T47D (cell line): ENCODE measurements around the gene LIPT2.
A peak's percentile ranks its signal among the peaks of the same experiment; 100 is the strongest.
"Not testable (repeated sequence)": the region's sequence is repeated elsewhere in the genome, so short reads cannot be mapped to it uniquely, and the experiment has no call there.

Source experiments
- DNase-seq, 2 experiments: peaks; one replicate each; pipeline versions ENCODE4 v3.0.0 to v3.0.0-alpha.2; 2011 to 2012; ENCODE audit warnings: low read depth in 1 of 2, low spot score in 1 of 2
- JUND ChIP-seq: IDR thresholded peaks from 2 replicates; pipeline ENCODE4 v1.6.1; 2012; ENCODE audit warnings: low read depth
- in situ Hi-C: cut with HindIII; loops from 2 replicates; pipeline ENCODE4 v1.10.0; 2016; ENCODE audit warnings: low sequenced_read_pairs, low pct_unique_long_range_greater_than_20kb

LIPT2 gene

DNA sequence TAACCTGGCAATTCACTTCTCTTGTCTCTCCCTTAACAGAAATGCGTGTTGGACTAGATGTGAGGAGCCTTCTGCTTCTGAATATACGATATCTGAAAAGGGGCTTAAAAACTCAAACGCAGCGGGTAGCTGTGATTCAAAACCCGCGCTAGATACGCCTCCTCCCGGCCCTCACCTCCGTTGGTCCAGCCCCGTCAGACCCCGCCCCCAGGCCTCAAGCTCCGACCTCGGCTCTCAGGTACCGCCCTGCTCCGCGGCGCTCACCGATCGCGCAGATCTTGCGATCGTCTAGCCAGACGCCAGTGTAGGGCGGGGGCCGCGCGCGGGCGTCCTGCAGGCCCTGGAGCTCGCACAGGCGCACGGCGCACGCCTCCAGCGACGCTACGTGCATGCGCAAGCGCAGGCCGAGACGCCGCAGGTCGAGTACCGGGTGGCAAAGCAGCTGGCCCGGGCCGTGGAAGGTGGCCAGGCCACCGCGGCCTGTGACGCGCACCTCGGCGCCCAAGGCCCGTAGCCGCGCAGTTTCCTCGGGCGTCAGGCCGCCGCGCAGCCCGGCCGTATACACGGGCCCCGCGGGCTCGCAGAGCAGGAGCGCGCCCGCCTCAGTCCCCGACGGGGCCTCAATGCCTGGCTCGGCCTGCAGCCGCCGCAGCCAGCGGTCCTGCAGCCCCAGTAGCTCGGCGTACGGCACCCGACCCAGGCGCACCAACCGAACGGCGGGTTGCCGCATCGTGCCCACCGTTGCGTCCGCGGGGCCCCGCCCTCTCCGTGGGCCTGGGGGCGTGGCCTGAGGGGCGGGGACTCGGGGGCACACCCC is at the start of gene LIPT2:
TSS of gene LIPT2 (minus strand) at position 751 of the 817 bp plus-strand sequence. CDS start at position 730, 21 bp downstream.
- in situ Hi-C loops: no loop called here
- TF ChIP-seq JUND: no peak

DNA sequence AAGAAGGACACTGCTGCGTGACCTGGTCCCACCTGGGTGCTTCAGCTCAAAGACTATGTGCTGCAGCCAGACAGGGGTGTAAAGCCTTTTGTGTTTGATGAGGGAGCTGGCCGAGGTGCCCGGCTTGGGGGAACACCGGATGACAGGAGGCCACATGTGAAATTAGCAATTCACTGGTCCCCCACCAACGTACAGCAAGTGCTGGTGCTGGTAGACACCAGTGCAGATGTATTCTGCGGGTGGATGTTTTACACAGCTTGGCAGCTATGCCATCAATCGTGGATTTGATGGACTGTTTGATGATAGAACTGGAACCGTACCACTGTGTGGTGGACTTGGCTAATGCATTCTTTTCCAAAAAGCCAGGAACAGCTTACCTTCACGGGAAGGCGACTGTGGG is 47.9 kb upstream of the LIPT2 start:
- no peak for DNase-seq
- TF ChIP-seq JUND: no peak
- in situ Hi-C loops: no loop called here

More for the DNA sequence above, at the start of gene LIPT2:
- DNase-seq: peak; percentile 89 to 99

- in situ Hi-C loops: no loop called here
- DNase-seq: no peak
These were observed 46.7 kb upstream of the LIPT2 start for GRCh38 chr11:74540270-74540669.

DNA sequence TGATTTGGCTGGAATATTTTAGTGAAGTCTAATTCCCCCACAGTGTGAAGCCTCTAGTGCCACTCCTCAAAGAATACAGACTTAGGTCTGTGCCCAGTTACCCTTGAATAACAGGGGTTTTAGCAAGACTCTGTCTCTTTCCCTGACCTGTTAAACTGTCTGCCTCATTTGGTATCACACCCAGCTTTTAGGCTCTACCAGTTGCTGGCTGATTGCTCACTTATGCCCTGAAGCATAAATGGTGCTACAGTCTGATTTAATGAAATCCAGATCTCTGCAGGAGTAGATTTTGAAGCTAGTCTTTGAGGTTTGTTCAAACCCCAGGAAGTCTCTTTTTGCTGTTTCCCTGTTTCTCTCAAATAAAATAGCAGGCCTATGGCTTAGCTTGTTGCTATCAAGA is 45.2 kb upstream of the LIPT2 start:
- in situ Hi-C loops: no loop called here
- no peak for TF ChIP-seq JUND
- no peak for DNase-seq

More at GRCh38 chr11:74540270-74540669, 46.7 kb upstream of the LIPT2 start:
- TF ChIP-seq JUND: no peak

DNA sequence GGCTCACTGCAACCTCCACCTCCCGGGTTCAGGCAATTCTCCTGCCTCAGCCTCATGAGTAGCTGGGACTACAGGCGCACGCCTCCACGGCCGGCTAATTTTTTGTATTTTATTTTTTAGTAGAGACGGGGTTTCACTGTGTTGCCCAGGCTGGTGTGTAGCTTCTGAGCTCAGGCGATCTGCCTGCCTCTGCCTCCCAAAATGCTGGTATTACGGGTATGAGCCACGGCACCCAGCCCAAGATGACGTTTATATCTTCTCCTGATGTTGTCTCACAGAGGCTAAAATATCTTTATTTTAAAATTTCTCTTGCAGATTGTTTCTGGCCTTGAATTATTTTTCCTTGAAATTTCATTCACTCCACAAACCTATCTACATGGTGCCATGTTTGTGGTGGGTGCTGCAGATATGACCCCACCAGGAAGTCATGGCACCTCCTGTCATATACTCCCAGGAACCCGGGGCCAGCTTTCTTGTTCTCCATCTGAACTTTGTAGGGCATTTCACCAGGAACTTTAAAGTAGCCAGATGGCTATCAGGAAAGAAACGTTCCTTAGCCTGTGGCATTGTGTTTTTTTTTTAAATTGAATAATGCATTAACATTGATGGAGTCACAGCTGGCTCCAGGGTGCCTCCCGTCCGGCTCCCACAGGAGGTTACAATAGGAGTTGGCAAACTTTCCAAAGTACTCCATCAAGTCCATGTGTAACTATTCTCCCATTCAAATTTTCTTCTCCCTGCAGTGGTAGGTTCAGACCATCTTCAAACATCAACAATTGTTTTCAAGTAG is 42.0 kb upstream of the LIPT2 start:
- TF ChIP-seq JUND: no peak
- in situ Hi-C loops: no loop called here
- no peak for DNase-seq

- DNase-seq, in situ Hi-C loops: not testable (repeated sequence)
These were observed 41.4 kb upstream of the LIPT2 start for GRCh38 chr11:74534946-74535275.

GRCh38 chr11:74534216-74534945 is 40.9 kb upstream of the LIPT2 start:
- TF ChIP-seq JUND: no peak
- in situ Hi-C loops: no loop called here
- no peak for DNase-seq

- TF ChIP-seq JUND: no peak
- in situ Hi-C loops: no loop called here
- no peak for DNase-seq
These were observed 39.9 kb upstream of the LIPT2 start for GRCh38 chr11:74533421-74533820.

DNA sequence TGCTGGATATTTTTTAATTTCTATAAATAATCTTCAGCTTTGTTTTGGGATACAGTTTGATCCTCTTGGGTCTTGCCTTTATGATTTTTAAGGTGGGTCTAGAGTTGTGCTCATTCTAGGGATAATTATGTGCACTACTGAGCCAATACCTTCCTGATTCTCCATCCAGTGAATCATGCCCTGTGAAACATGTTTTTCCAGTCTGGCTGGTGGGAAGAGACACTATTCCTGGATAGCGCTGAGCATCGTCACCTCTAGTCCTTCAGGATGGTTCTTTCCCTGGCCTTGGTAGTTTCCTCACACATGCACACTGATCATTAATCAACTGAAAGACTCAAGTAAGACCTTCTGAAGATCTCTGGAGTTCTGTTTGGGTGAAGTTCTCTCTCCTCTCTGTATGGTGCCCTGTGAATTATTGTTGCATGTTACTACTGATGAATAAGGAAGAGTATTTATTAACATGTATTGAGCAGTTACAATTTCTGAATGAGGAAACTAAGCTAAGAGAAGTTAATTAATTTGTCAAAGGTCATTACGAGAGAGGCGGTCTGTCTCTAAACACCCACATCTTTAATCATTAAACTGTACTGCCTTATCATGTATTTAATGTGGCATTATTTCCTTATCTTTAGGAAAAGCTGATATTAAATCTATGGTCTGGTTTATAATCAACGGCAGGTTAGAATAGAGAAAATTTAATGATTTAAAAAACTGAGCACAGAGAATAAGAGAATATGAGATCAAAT is 39.1 kb upstream of the LIPT2 start:
- TF ChIP-seq JUND: no peak
- in situ Hi-C loops: no loop called here

DNA sequence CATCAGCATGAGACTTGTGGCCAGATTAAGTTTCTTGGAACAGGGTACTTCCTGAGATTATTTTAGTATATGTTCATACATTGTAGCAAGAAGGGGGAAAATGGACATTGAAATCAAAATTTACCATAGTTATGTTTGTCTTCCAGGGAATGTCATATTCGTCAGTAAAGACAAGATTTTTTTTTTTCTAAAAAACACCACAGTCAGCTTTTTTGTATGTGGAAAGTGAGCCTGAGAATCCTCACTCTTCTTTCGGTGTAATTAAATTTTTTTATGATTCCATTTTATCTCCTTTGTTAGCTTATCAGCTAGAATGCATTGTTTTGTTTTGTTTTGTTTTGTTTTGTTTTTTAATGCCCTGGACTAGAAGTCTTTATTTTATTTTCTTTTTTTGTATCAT is 31.5 kb upstream of the LIPT2 start:
- TF ChIP-seq JUND: no peak
- in situ Hi-C loops: no loop called here
- no peak for DNase-seq

More for the DNA sequence above, 39.1 kb upstream of the LIPT2 start:
- peak; percentile 8 to 85 for DNase-seq

DNA sequence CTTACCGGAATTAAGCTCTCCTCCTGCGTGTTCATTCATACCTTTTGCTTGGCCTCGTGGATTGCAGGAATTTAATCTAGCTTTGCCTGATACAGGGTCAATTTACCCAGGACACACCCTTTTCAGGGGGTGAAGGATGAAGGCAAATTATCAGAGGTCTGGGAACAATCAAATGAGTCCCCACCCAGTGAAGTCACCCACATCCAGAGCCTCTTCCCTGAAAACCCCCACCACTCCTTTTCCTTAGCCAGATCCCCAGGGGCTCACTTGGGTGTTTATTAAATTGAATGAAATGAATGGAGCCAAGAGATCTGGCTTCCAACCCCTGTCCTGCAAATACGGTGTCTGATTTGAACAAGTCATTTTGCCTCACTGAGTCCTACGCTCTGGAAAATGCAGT is 31.0 kb upstream of the LIPT2 start:
- TF ChIP-seq JUND: no peak
- in situ Hi-C loops: no loop called here
- DNase-seq: no peak

GRCh38 chr11:74522776-74523175 is 29.3 kb upstream of the LIPT2 start:
- DNase-seq: no peak
- in situ Hi-C loops: no loop called here
- TF ChIP-seq JUND: no peak
